Measurements from ENCODE around the gene HOXB4.

The HOXB4 gene

GRCh38 chr17:48574505-48575065 is 3.6 kb downstream of the HOXB4 start:
- H3K4me3 ChIP-seq (ENCODE audit: low read depth in 1 of 2, low read length in 2 of 2): peak overlapping the region in 1 of 2 donors; percentile 51
- peak overlapping the region; percentile 75 for H3K9ac ChIP-seq (ENCODE audit: low read length)
- H3K36me3 ChIP-seq (ENCODE audit: insufficient read depth, low read length): peaks cover 8% of the 10 kb centered on the region
- H3K9me3 ChIP-seq (ENCODE audit: low read length): no peaks in the 10 kb centered on the region
- peaks cover 66% of the 10 kb centered on the region for H3K4me1 ChIP-seq (ENCODE audit: insufficient read depth, low read length)
- H3K27me3 ChIP-seq (ENCODE audit: control insufficient read depth in 1 of 2, insufficient read depth in 2 of 2, low read length in 2 of 2): no peaks in the 10 kb centered on the region
- peak overlapping the region; percentile 95 for H3K27ac ChIP-seq (ENCODE audit: low read depth, low read length)

- H3K9ac ChIP-seq (ENCODE audit: low read length): peak overlapping the region; percentile 75
- peak overlapping the region; percentile 2 to 51 for H3K4me3 ChIP-seq (ENCODE audit: low read depth in 1 of 2, low read length in 2 of 2)
- no peaks in the 10 kb centered on the region for H3K9me3 ChIP-seq (ENCODE audit: low read length)
- no peaks in the 10 kb centered on the region for H3K27me3 ChIP-seq (ENCODE audit: control insufficient read depth in 1 of 2, insufficient read depth in 2 of 2, low read length in 2 of 2)
- peak overlapping the region; percentile 95 for H3K27ac ChIP-seq (ENCODE audit: low read depth, low read length)
- peaks cover 8% of the 10 kb centered on the region for H3K36me3 ChIP-seq (ENCODE audit: insufficient read depth, low read length)
- peaks cover 77% of the 10 kb centered on the region for H3K4me1 ChIP-seq (ENCODE audit: insufficient read depth, low read length)
Measured at GRCh38 chr17:48571826-48572417, 6.2 kb downstream of the HOXB4 start.

GRCh38 chr17:48571024-48571818 is 6.9 kb downstream of the HOXB4 start:
- Histone ChIP-seq H3K9me3 (ENCODE audit: low read length) (no peaks in the 10 kb centered on the region), H3K9ac (ENCODE audit: low read length) (peak overlapping the region; percentile 75), H3K4me3 (ENCODE audit: low read depth in 1 of 2, low read length in 2 of 2) (peak overlapping the region; percentile 11 to 51), H3K4me1 (ENCODE audit: insufficient read depth, low read length) (peaks cover 84% of the 10 kb centered on the region), H3K36me3 (ENCODE audit: insufficient read depth, low read length) (peaks cover 8% of the 10 kb centered on the region), H3K27me3 (ENCODE audit: control insufficient read depth in 1 of 2, insufficient read depth in 2 of 2, low read length in 2 of 2) (no peaks in the 10 kb centered on the region), H3K27ac (ENCODE audit: low read depth, low read length) (peak overlapping the region; percentile 95)

- Histone ChIP-seq H3K9ac (ENCODE audit: low read length) (peak overlapping the region; percentile 75), H3K27ac (ENCODE audit: low read depth, low read length) (peak overlapping the region; percentile 95), H3K4me1 (ENCODE audit: insufficient read depth, low read length) (peaks cover 85% of the 10 kb centered on the region), H3K9me3 (ENCODE audit: low read length) (no peaks in the 10 kb centered on the region), H3K27me3 (ENCODE audit: control insufficient read depth in 1 of 2, insufficient read depth in 2 of 2, low read length in 2 of 2) (no peaks in the 10 kb centered on the region), H3K4me3 (ENCODE audit: low read depth in 1 of 2, low read length in 2 of 2) (peak overlapping the region; percentile 11 to 51), H3K36me3 (ENCODE audit: insufficient read depth, low read length) (peaks cover 10% of the 10 kb centered on the region)
Measured at GRCh38 chr17:48570325-48571023, 7.7 kb downstream of the HOXB4 start.

- Histone ChIP-seq H3K36me3 (ENCODE audit: insufficient read depth, low read length) (peaks cover 10% of the 10 kb centered on the region), H3K4me1 (ENCODE audit: insufficient read depth, low read length) (peaks cover 85% of the 10 kb centered on the region), H3K27me3 (ENCODE audit: control insufficient read depth in 1 of 2, insufficient read depth in 2 of 2, low read length in 2 of 2) (no peaks in the 10 kb centered on the region), H3K27ac (ENCODE audit: low read depth, low read length) (peak overlapping the region; percentile 95), H3K4me3 (ENCODE audit: low read depth in 1 of 2, low read length in 2 of 2) (peak overlapping the region; percentile 11 to 51), H3K9me3 (ENCODE audit: low read length) (no peaks in the 10 kb centered on the region), H3K9ac (ENCODE audit: low read length) (peak overlapping the region; percentile 75)
Measured at GRCh38 chr17:48569674-48570324, 8.4 kb downstream of the HOXB4 start.

- peaks cover 83% of the 10 kb centered on the region for H3K4me1 ChIP-seq (ENCODE audit: insufficient read depth, low read length)
- peaks cover 10% of the 10 kb centered on the region for H3K36me3 ChIP-seq (ENCODE audit: insufficient read depth, low read length)
- H3K27ac ChIP-seq (ENCODE audit: low read depth, low read length): peak overlapping the region; percentile 95
- peak overlapping the region; percentile 75 for H3K9ac ChIP-seq (ENCODE audit: low read length)
- H3K9me3 ChIP-seq (ENCODE audit: low read length): no peaks in the 10 kb centered on the region
- peak overlapping the region in 1 of 2 donors; percentile 51 for H3K4me3 ChIP-seq (ENCODE audit: low read depth in 1 of 2, low read length in 2 of 2)
- H3K27me3 ChIP-seq (ENCODE audit: control insufficient read depth in 1 of 2, insufficient read depth in 2 of 2, low read length in 2 of 2): no peaks in the 10 kb centered on the region
Measured at GRCh38 chr17:48569240-48569582, 8.9 kb downstream of the HOXB4 start.

GRCh38 chr17:48568499-48569239 is 9.5 kb downstream of the HOXB4 start:
- Histone ChIP-seq H3K4me1 (ENCODE audit: insufficient read depth, low read length) (peaks cover 80% of the 10 kb centered on the region), H3K9me3 (ENCODE audit: low read length) (no peaks in the 10 kb centered on the region), H3K27me3 (ENCODE audit: control insufficient read depth in 1 of 2, insufficient read depth in 2 of 2, low read length in 2 of 2) (no peaks in the 10 kb centered on the region), H3K9ac (ENCODE audit: low read length) (peak overlapping the region; percentile 14), H3K27ac (ENCODE audit: low read depth, low read length) (peak overlapping the region; percentile 95), H3K4me3 (ENCODE audit: low read depth in 1 of 2, low read length in 2 of 2) (peak overlapping the region; percentile 25 to 46), H3K36me3 (ENCODE audit: insufficient read depth, low read length) (peaks cover 10% of the 10 kb centered on the region)

- H3K9me3 ChIP-seq (ENCODE audit: low read length): no peaks in the 10 kb centered on the region
- peak overlapping the region; percentile 14 for H3K9ac ChIP-seq (ENCODE audit: low read length)
- H3K4me3 ChIP-seq (ENCODE audit: low read depth in 1 of 2, low read length in 2 of 2): peak overlapping the region in 1 of 2 donors; percentile 46
- peaks cover 10% of the 10 kb centered on the region for H3K36me3 ChIP-seq (ENCODE audit: insufficient read depth, low read length)
- peak overlapping the region; percentile 95 for H3K27ac ChIP-seq (ENCODE audit: low read depth, low read length)
- no peaks in the 10 kb centered on the region for H3K27me3 ChIP-seq (ENCODE audit: control insufficient read depth in 1 of 2, insufficient read depth in 2 of 2, low read length in 2 of 2)
- peaks cover 81% of the 10 kb centered on the region for H3K4me1 ChIP-seq (ENCODE audit: insufficient read depth, low read length)
Measured at GRCh38 chr17:48567646-48568354, 10.3 kb downstream of the HOXB4 start.

- peaks cover 81% of the 10 kb centered on the region for H3K4me1 ChIP-seq (ENCODE audit: insufficient read depth, low read length)
- peak overlapping the region; percentile 95 for H3K27ac ChIP-seq (ENCODE audit: low read depth, low read length)
Measured at GRCh38 chr17:48567209-48567608, 10.9 kb downstream of the HOXB4 start.

GRCh38 chr17:48566717-48567116 is 11.4 kb downstream of the HOXB4 start:
- Histone ChIP-seq H3K27me3 (ENCODE audit: control insufficient read depth in 1 of 2, insufficient read depth in 2 of 2, low read length in 2 of 2) (no peaks in the 10 kb centered on the region), H3K36me3 (ENCODE audit: insufficient read depth, low read length) (peaks cover 6% of the 10 kb centered on the region), H3K27ac (ENCODE audit: low read depth, low read length) (peak overlapping the region; percentile 95), H3K4me3 (ENCODE audit: low read depth in 1 of 2, low read length in 2 of 2) (peak overlapping the region in 1 of 2 donors; percentile 12), H3K9me3 (ENCODE audit: low read length) (no peaks in the 10 kb centered on the region), H3K9ac (ENCODE audit: low read length) (no peak overlapping the region), H3K4me1 (ENCODE audit: insufficient read depth, low read length) (peaks cover 81% of the 10 kb centered on the region)

More at GRCh38 chr17:48567209-48567608, 10.9 kb downstream of the HOXB4 start:
- Histone ChIP-seq H3K27me3 (ENCODE audit: control insufficient read depth in 1 of 2, insufficient read depth in 2 of 2, low read length in 2 of 2) (no peaks in the 10 kb centered on the region), H3K9me3 (ENCODE audit: low read length) (no peaks in the 10 kb centered on the region), H3K9ac (ENCODE audit: low read length) (no peak overlapping the region), H3K36me3 (ENCODE audit: insufficient read depth, low read length) (peaks cover 10% of the 10 kb centered on the region), H3K4me3 (ENCODE audit: low read depth in 1 of 2, low read length in 2 of 2) (peak overlapping the region in 1 of 2 donors; percentile 12)
